Measurements from ENCODE around the gene TMEM72. TPM values are rescaled to one million over a fixed set of nuclear protein-coding genes. Genes with fewer than 3 reads are reported as not detected.

TMEM72 gene
- total and polyA plus RNA-seq, 3 donors from 2014 or later, result 1.5 to 8.7 (median 3.0) TPM

DNA sequence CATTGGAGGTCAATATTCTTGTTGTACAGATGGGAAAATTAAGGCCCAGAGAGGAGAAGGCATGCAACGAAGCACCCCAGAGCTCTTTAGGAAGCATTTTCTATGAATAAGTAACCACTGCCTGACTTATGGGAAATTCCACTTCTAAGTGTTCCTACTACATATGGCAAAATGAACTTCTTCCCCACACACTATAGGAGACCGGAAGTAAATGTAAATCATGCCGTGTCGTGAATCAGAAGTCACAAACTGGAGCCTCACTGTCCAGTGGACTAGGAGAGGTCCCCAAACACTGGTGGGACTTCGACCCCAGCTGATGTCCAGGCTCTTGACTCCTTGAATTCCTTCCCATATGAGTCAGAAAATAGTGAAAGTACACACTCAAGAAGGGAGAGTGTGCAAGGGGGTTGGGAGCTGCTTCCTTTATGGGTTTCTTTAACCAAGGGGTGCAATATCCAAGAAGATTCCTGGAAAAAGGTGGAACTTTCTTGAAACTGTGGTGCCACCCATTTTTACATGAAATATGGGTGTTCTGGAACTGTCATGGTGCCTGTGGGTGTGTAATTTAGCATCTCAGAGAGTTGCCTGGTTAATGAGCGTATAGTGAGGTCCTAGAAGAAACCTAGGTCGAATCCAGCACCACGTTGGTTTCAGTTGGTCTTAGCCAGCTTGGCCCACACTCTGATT, 55.1 kb downstream of the TMEM72 start:
- DNase-seq, result no peak
- 84 to 88% methylated on average over 8 of the region's 8 CpGs for WGBS, 2 donors
- H3K27ac ChIP-seq, result peak overlapping the region in 1 of 2 donors; percentile 81
- H3K27me3 ChIP-seq, result no peaks in the 10 kb centered on the region
- H3K4me1 ChIP-seq, result peaks cover 46% of the 10 kb centered on the region
- H3K9me3 ChIP-seq, result no peaks in the 10 kb centered on the region
- intact Hi-C loops (cut with DNase I; ENCODE audit: low total_unique reads), result no loop called here
- TF ChIP-seq, protein P1, sequence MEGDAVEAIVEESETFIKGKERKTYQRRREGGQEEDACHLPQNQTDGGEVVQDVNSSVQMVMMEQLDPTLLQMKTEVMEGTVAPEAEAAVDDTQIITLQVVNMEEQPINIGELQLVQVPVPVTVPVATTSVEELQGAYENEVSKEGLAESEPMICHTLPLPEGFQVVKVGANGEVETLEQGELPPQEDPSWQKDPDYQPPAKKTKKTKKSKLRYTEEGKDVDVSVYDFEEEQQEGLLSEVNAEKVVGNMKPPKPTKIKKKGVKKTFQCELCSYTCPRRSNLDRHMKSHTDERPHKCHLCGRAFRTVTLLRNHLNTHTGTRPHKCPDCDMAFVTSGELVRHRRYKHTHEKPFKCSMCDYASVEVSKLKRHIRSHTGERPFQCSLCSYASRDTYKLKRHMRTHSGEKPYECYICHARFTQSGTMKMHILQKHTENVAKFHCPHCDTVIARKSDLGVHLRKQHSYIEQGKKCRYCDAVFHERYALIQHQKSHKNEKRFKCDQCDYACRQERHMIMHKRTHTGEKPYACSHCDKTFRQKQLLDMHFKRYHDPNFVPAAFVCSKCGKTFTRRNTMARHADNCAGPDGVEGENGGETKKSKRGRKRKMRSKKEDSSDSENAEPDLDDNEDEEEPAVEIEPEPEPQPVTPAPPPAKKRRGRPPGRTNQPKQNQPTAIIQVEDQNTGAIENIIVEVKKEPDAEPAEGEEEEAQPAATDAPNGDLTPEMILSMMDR (IDR thresholded peaks at IDR 0.05), result no peak
- TF ChIP-seq POLR2A (IDR thresholded peaks at IDR 0.05), result no peak
- no peaks in the 10 kb centered on the region for H3K36me3 ChIP-seq (ENCODE audit: low read depth, missing control alignments)
- H3K4me3 ChIP-seq, result no peak overlapping the region

DNA sequence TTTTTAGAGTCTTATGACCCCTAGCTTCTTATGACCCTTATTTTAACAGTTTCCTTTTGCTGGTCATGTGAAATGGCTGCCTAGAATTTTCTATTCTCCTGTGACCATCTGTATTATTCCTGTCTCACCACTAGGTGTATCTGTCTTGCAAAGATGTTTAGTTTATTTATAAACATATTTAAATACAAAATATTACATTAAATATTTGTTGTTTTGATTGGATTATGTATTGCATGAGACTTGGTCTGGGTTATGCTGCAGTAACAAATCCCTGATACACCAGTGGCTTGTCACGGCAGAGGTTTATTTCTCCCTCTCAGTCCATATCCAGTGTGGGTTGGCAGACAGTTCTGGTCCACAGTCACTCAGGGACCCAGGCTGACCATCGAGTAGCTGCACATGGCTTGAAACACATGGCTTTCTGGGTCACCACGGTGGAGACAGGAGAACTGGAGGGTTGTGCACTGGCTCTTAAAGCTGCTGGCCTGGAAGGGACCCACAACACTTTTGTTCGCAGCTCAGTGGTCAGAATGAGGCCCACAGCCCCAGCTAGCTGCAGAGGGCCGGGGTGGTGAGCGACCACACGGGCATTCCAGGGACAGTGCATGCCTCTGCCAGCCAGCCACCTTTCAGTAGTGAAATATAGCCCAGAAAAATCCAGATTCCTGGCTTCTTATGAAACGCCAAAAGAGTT, 55.8 kb downstream of the TMEM72 start:
- no peak overlapping the region for H3K4me3 ChIP-seq
- peaks cover 43% of the 10 kb centered on the region for H3K4me1 ChIP-seq
- H3K9me3 ChIP-seq, result no peaks in the 10 kb centered on the region
- TF ChIP-seq, protein P1 (IDR thresholded peaks at IDR 0.05), result peak in 1 of 3 experiments; percentile 41
- TF ChIP-seq POLR2A (IDR thresholded peaks at IDR 0.05), result no peak
- WGBS, 2 donors, result 84 to 90% methylated on average over 8 of the region's 8 CpGs
- H3K36me3 ChIP-seq (ENCODE audit: low read depth, missing control alignments), result no peaks in the 10 kb centered on the region
- peak overlapping the region in 1 of 2 donors; percentile 81 for H3K27ac ChIP-seq
- no peak for DNase-seq
- H3K27me3 ChIP-seq, result no peaks in the 10 kb centered on the region
- intact Hi-C loops (cut with DNase I; ENCODE audit: low total_unique reads), result no loop called here

DNA sequence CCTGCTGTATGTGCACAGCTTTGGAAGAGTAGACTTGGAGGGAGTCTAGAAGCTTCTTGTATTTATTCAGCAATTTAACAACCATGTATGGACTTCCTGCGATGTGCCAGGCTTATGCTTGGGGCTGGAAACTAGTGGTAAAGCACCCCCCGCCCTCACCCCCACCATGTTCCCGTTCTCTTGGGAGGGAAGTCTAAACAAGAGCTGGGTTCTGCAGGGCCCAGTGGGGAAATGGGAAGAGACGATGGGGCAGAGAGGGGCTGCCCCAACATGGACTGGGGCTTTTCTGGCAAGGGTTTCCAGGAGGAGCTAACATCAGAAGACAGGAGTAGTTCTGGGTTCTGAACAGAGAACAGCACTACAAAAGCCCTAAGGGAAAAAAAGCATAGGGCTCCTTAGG, 56.5 kb downstream of the TMEM72 start:
- TF ChIP-seq POLR2A (IDR thresholded peaks at IDR 0.05), result no peak
- TF ChIP-seq, protein P1 (IDR thresholded peaks at IDR 0.05), result no peak
- Histone ChIP-seq H3K36me3 (ENCODE audit: low read depth, missing control alignments) (no peaks in the 10 kb centered on the region), H3K9me3 (no peaks in the 10 kb centered on the region), H3K27me3 (no peaks in the 10 kb centered on the region), H3K27ac (peak overlapping the region in 1 of 2 donors; percentile 81), H3K4me3 (no peak overlapping the region), H3K4me1 (peaks cover 43% of the 10 kb centered on the region)
- intact Hi-C loops (cut with DNase I; ENCODE audit: low total_unique reads), result no loop called here
- 78 to 95% methylated on average over 4 of the region's 4 CpGs for WGBS, 2 donors
- DNase-seq, result peak; percentile 17

DNA sequence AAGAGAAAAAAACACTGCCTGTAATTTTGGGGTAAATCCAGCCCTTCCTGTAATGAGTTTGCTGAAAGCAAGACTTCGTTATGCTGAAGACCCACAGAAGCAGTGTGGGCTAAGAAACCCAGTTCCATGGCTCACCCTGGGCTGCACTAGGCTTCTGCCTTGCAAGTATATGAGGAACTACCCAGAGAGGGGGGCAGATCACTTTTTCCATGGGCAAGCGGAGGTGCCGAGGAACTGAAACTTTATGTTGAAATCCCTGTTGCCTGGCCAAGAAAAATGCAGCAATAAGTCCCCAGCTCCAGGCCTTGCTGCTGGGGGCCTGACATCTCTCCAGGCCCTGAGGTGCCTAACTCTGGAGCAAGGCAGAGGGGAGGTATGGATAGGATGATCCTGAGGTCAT, 57.0 kb downstream of the TMEM72 start:
- Histone ChIP-seq H3K4me3 (no peak overlapping the region), H3K4me1 (peaks cover 43% of the 10 kb centered on the region), H3K9me3 (no peaks in the 10 kb centered on the region), H3K27me3 (no peaks in the 10 kb centered on the region), H3K36me3 (ENCODE audit: low read depth, missing control alignments) (no peaks in the 10 kb centered on the region), H3K27ac (peak overlapping the region in 1 of 2 donors; percentile 15)
- TF ChIP-seq, protein P1 (IDR thresholded peaks at IDR 0.05), result no peak
- no peak for TF ChIP-seq POLR2A (IDR thresholded peaks at IDR 0.05)
- DNase-seq, result peak; percentile 41
- intact Hi-C loops (cut with DNase I; ENCODE audit: low total_unique reads), result no loop called here
- 40 to 67% methylated on average over 3 of the region's 3 CpGs for WGBS, 2 donors

Measured in testis (tissue), 3 donors.